ENCODE measurements around the gene SLC8A1.

SLC8A1 gene

GRCh38 chr2:40432921-40433483 lies 18.9 kb downstream of the SLC8A1 start:
- DNase-seq: no peak
- H3K36me3 ChIP-seq: no peaks in the 10 kb centered on the region
- H3K9me3 ChIP-seq (ENCODE audit: severe bottlenecking): no peaks in the 10 kb centered on the region
- no peak for TF ChIP-seq CTCF (IDR thresholded peaks at IDR 0.05; ENCODE audit: low read depth, low read length)
- H3K27me3 ChIP-seq (ENCODE audit: insufficient read depth, low read depth, severe bottlenecking): no peaks in the 10 kb centered on the region
- H3K4me3 ChIP-seq (ENCODE audit: low read depth, low read length): no peak overlapping the region
- H3K27ac ChIP-seq: no peak overlapping the region

GRCh38 chr2:40431600-40431955 lies 20.3 kb downstream of the SLC8A1 start:
- no peak for TF ChIP-seq CTCF (IDR thresholded peaks at IDR 0.05; ENCODE audit: low read depth, low read length)
- no peak overlapping the region for H3K27ac ChIP-seq
- no peak overlapping the region for H3K4me3 ChIP-seq (ENCODE audit: low read depth, low read length)
- no peaks in the 10 kb centered on the region for H3K9me3 ChIP-seq (ENCODE audit: severe bottlenecking)
- no peaks in the 10 kb centered on the region for H3K36me3 ChIP-seq
- H3K27me3 ChIP-seq (ENCODE audit: insufficient read depth, low read depth, severe bottlenecking): no peaks in the 10 kb centered on the region
- no peak for DNase-seq

GRCh38 chr2:40430776-40431599 lies 20.9 kb downstream of the SLC8A1 start:
- Histone ChIP-seq H3K9me3 (ENCODE audit: severe bottlenecking) (no peaks in the 10 kb centered on the region), H3K36me3 (no peaks in the 10 kb centered on the region), H3K4me3 (ENCODE audit: low read depth, low read length) (no peak overlapping the region), H3K27ac (no peak overlapping the region), H3K27me3 (ENCODE audit: insufficient read depth, low read depth, severe bottlenecking) (no peaks in the 10 kb centered on the region)
- no peak for TF ChIP-seq CTCF (IDR thresholded peaks at IDR 0.05; ENCODE audit: low read depth, low read length)
- DNase-seq: no peak

GRCh38 chr2:40428439-40428838 lies 23.5 kb downstream of the SLC8A1 start:
- Histone ChIP-seq H3K27me3 (ENCODE audit: insufficient read depth, low read depth, severe bottlenecking) (no peaks in the 10 kb centered on the region), H3K36me3 (no peaks in the 10 kb centered on the region), H3K27ac (no peak overlapping the region), H3K9me3 (ENCODE audit: severe bottlenecking) (no peaks in the 10 kb centered on the region), H3K4me3 (ENCODE audit: low read depth, low read length) (no peak overlapping the region)
- TF ChIP-seq CTCF (IDR thresholded peaks at IDR 0.05; ENCODE audit: low read depth, low read length): no peak
- DNase-seq: no peak

- H3K27ac ChIP-seq: no peak overlapping the region
- H3K4me3 ChIP-seq (ENCODE audit: low read depth, low read length): no peak overlapping the region
- no peaks in the 10 kb centered on the region for H3K27me3 ChIP-seq (ENCODE audit: insufficient read depth, low read depth, severe bottlenecking)
- H3K36me3 ChIP-seq: no peaks in the 10 kb centered on the region
- no peak for TF ChIP-seq CTCF (IDR thresholded peaks at IDR 0.05; ENCODE audit: low read depth, low read length)
- no peaks in the 10 kb centered on the region for H3K9me3 ChIP-seq (ENCODE audit: severe bottlenecking)
- DNase-seq: no peak
Observed at GRCh38 chr2:40421631-40422297, 30.1 kb downstream of the SLC8A1 start.
